ENCODE data around the gene PTPRN2. TPM values are rescaled to one million over a fixed set of nuclear protein-coding genes. Genes with fewer than 3 reads are reported as not detected.

The PTPRN2 gene
- polyA plus RNA-seq, 4 donors, result 1.6 to 11.7 (median 4.0) TPM

GRCh38 chr7:157693521-157694375, 893.9 kb downstream of the PTPRN2 start:
- H3K27me3 ChIP-seq (ENCODE audit: control insufficient read depth in 3 of 3, insufficient read depth in 3 of 3, low read length in 3 of 3), result peaks cover 23 to 44% (median 23%) of the 10 kb centered on the region in 3 donors
- no peak overlapping the region for H3K27ac ChIP-seq (ENCODE audit: low read depth in 1 of 3, low read length in 2 of 3)
- no peak for DNase-seq
- WGBS, 3 donors, result 4 to 17% (median 7%) methylated on average over 38 to 64 of the region's 64 CpGs
- FAIRE-seq, result no peak
- H3K9me3 ChIP-seq (ENCODE audit: control insufficient read depth in 2 of 2, insufficient read depth in 1 of 2, low read depth in 1 of 2, low read length in 1 of 2), result no peaks in the 10 kb centered on the region
- H3K4me3 ChIP-seq (ENCODE audit: low read depth in 1 of 3, low read length in 3 of 3), result no peak overlapping the region
- H3K36me3 ChIP-seq (ENCODE audit: control insufficient read depth in 3 of 3, insufficient read depth in 2 of 3, low read depth in 1 of 3, low read length in 3 of 3), result no peaks in the 10 kb centered on the region
- peaks cover 0 to 2% (median 0%) of the 10 kb centered on the region in 3 donors for H3K4me1 ChIP-seq (ENCODE audit: control insufficient read depth in 3 of 3, insufficient read depth in 2 of 3, low read depth in 1 of 3, low read length in 2 of 3)

DNA sequence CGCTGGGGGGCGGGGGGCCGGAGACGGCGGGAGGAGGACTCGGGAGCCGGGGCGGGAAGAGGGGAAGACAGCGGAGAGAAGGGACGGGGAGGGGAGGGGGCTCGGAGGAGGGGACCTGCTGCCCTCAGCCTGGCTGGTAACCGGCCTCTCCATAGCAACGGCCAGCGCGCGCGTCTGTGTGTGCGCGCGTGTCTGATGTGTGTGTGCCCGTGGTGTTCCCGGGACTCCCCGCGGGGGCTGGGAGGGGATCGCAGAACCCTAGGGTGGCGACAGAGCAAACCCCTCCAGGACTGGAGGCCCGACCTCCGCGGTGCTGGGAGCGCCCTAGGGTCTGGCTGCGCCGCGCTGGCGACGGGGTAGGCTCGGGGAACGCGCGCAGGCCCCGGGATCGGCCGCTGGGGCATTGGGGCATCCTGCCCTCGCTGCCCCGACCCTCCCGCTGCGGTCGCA, 894.5 kb downstream of the PTPRN2 start:
- H3K9me3 ChIP-seq (ENCODE audit: control insufficient read depth in 2 of 2, insufficient read depth in 1 of 2, low read depth in 1 of 2, low read length in 1 of 2), result no peaks in the 10 kb centered on the region
- no peaks in the 10 kb centered on the region for H3K36me3 ChIP-seq (ENCODE audit: control insufficient read depth in 3 of 3, insufficient read depth in 2 of 3, low read depth in 1 of 3, low read length in 3 of 3)
- H3K4me1 ChIP-seq (ENCODE audit: control insufficient read depth in 3 of 3, insufficient read depth in 2 of 3, low read depth in 1 of 3, low read length in 2 of 3), result peaks cover 0 to 2% (median 0%) of the 10 kb centered on the region in 3 donors
- no peak overlapping the region for H3K4me3 ChIP-seq (ENCODE audit: low read depth in 1 of 3, low read length in 3 of 3)
- DNase-seq, result no peak
- no peak overlapping the region for H3K27ac ChIP-seq (ENCODE audit: low read depth in 1 of 3, low read length in 2 of 3)
- WGBS, 3 donors, result 3 to 15% (median 8%) methylated on average over 37 to 47 of the region's 47 CpGs
- peaks cover 26 to 51% (median 28%) of the 10 kb centered on the region in 3 donors for H3K27me3 ChIP-seq (ENCODE audit: control insufficient read depth in 3 of 3, insufficient read depth in 3 of 3, low read length in 3 of 3)
- FAIRE-seq, result no peak

GRCh38 chr7:157692460-157693011, 895.1 kb downstream of the PTPRN2 start:
- Histone ChIP-seq H3K36me3 (ENCODE audit: control insufficient read depth in 3 of 3, insufficient read depth in 2 of 3, low read depth in 1 of 3, low read length in 3 of 3) (no peaks in the 10 kb centered on the region), H3K27ac (ENCODE audit: low read depth in 1 of 3, low read length in 2 of 3) (no peak overlapping the region), H3K4me3 (ENCODE audit: low read depth in 1 of 3, low read length in 3 of 3) (no peak overlapping the region), H3K9me3 (ENCODE audit: control insufficient read depth in 2 of 2, insufficient read depth in 1 of 2, low read depth in 1 of 2, low read length in 1 of 2) (no peaks in the 10 kb centered on the region), H3K27me3 (ENCODE audit: control insufficient read depth in 3 of 3, insufficient read depth in 3 of 3, low read length in 3 of 3) (peaks cover 26 to 55% (median 28%) of the 10 kb centered on the region in 3 donors), H3K4me1 (ENCODE audit: control insufficient read depth in 3 of 3, insufficient read depth in 2 of 3, low read depth in 1 of 3, low read length in 2 of 3) (peaks cover 0 to 2% (median 0%) of the 10 kb centered on the region in 3 donors)
- DNase-seq (no peak), FAIRE-seq (no peak)
- 8 to 14% (median 11%) methylated on average over 38 to 44 of the region's 44 CpGs for WGBS, 3 donors

- Histone ChIP-seq H3K27ac (ENCODE audit: low read depth in 1 of 3, low read length in 2 of 3) (no peak overlapping the region), H3K4me3 (ENCODE audit: low read depth in 1 of 3, low read length in 3 of 3) (peak overlapping the region in 1 of 3 donors; percentile 14), H3K4me1 (ENCODE audit: control insufficient read depth in 3 of 3, insufficient read depth in 2 of 3, low read depth in 1 of 3, low read length in 2 of 3) (peaks cover 0 to 2% (median 0%) of the 10 kb centered on the region in 3 donors), H3K27me3 (ENCODE audit: control insufficient read depth in 3 of 3, insufficient read depth in 3 of 3, low read length in 3 of 3) (peaks cover 26 to 60% (median 32%) of the 10 kb centered on the region in 3 donors), H3K36me3 (ENCODE audit: control insufficient read depth in 3 of 3, insufficient read depth in 2 of 3, low read depth in 1 of 3, low read length in 3 of 3) (no peaks in the 10 kb centered on the region), H3K9me3 (ENCODE audit: control insufficient read depth in 2 of 2, insufficient read depth in 1 of 2, low read depth in 1 of 2, low read length in 1 of 2) (no peaks in the 10 kb centered on the region)
- FAIRE-seq, result no peak
- DNase-seq, result no peak
- 4 to 7% (median 6%) methylated on average over 39 to 64 of the region's 64 CpGs for WGBS, 3 donors
These were observed 895.8 kb downstream of the PTPRN2 start for GRCh38 chr7:157691586-157692459.

DNA sequence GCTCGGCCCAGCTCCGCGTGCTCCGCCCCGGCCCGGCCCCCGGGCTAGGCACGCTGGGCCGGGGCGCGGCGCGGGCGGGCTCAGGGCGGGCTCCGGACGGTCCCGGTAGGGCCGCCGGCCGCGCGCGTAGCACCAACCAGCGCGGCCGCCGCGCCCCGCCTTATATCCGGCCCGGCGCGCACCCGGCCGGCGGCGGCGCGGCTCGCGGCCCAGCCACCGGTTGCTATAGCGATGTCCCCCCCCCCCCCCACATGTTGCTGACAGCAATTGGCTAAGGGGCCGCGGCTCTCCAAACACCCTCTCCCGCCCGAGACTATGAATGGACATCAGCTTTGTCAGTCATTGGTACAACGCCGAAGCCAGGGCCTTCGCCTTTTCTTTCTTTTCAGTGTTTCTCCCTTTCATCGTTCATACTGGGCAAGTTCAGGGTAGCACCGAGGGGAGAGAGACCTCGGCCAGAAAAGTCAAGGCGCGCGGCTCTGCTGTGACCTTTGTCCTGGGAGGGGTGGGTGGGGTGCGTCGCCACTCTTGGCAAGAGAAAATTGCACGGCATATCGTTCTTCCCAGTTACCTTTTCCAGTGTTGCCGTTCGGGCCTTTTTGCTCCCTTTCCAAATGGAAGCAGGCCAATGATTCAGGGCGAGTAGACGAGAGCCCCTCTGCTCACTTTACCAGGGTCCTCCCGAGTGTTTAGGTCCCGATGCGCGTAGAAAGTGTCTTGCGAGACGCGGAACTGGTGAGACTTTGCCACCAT, 896.6 kb downstream of the PTPRN2 start:
- peaks cover 26 to 69% (median 38%) of the 10 kb centered on the region in 3 donors for H3K27me3 ChIP-seq (ENCODE audit: control insufficient read depth in 3 of 3, insufficient read depth in 3 of 3, low read length in 3 of 3)
- H3K36me3 ChIP-seq (ENCODE audit: control insufficient read depth in 3 of 3, insufficient read depth in 2 of 3, low read depth in 1 of 3, low read length in 3 of 3), result no peaks in the 10 kb centered on the region
- no peak overlapping the region for H3K27ac ChIP-seq (ENCODE audit: low read depth in 1 of 3, low read length in 2 of 3)
- peaks cover 0 to 2% (median 0%) of the 10 kb centered on the region in 3 donors for H3K4me1 ChIP-seq (ENCODE audit: control insufficient read depth in 3 of 3, insufficient read depth in 2 of 3, low read depth in 1 of 3, low read length in 2 of 3)
- 1 to 2% (median 2%) methylated on average over 25 to 72 of the region's 72 CpGs for WGBS, 3 donors
- FAIRE-seq, result no peak
- DNase-seq, result peak; percentile 21 to 47
- H3K4me3 ChIP-seq (ENCODE audit: low read depth in 1 of 3, low read length in 3 of 3), result peak overlapping the region in 2 of 3 donors; percentile 30 to 40
- H3K9me3 ChIP-seq (ENCODE audit: control insufficient read depth in 2 of 2, insufficient read depth in 1 of 2, low read depth in 1 of 2, low read length in 1 of 2), result no peaks in the 10 kb centered on the region

DNA sequence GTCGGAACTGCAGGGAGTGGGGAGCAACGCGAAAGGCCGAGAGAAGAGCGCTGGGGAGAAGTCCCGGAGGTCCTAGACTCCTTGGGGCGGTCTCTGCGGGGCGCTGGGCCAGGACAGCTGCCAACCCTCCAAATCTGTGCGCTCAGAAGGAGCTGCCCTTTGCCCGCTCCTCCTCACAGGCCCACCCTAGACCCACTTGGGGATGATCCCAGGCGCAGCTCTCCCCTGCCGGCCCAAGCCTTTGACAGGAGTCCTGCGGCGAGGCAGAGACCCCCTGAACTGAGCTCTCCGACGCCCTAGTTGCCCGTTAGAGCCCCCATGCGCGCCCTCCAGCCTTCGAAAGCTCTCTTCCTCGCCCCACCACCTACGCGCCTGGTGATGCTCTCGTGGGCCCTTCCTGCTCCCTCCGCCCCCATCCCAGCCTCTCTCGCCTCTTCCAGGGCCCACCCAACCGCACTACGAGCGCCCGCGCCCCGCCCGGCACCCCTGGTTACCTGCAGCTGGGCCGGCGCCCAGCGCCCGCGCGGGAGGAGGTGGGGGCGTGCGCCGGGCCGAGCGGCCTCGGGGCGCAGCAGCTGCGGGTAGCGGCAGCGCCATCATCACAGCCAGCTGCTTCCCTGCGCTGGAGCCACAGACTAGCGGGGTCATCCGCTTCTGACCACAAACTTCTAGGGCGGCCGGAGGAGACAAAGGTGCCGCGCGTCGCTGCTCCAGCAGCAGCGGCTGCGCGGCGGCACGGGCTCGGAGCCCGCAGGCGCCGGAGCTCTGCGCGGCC, 897.4 kb downstream of the PTPRN2 start:
- no peaks in the 10 kb centered on the region for H3K9me3 ChIP-seq (ENCODE audit: control insufficient read depth in 2 of 2, insufficient read depth in 1 of 2, low read depth in 1 of 2, low read length in 1 of 2)
- FAIRE-seq, result no peak
- H3K4me1 ChIP-seq (ENCODE audit: control insufficient read depth in 3 of 3, insufficient read depth in 2 of 3, low read depth in 1 of 3, low read length in 2 of 3), result peaks cover 0 to 2% (median 0%) of the 10 kb centered on the region in 3 donors
- peak overlapping the region in 2 of 3 donors; percentile 30 to 40 for H3K4me3 ChIP-seq (ENCODE audit: low read depth in 1 of 3, low read length in 3 of 3)
- peak in 1 of 2 donors; percentile 29 for DNase-seq
- H3K27ac ChIP-seq (ENCODE audit: low read depth in 1 of 3, low read length in 2 of 3), result no peak overlapping the region
- no peaks in the 10 kb centered on the region for H3K36me3 ChIP-seq (ENCODE audit: control insufficient read depth in 3 of 3, insufficient read depth in 2 of 3, low read depth in 1 of 3, low read length in 3 of 3)
- H3K27me3 ChIP-seq (ENCODE audit: control insufficient read depth in 3 of 3, insufficient read depth in 3 of 3, low read length in 3 of 3), result peaks cover 31 to 74% (median 44%) of the 10 kb centered on the region in 3 donors
- 2 to 3% (median 3%) methylated on average over 50 to 70 of the region's 70 CpGs for WGBS, 3 donors

DNA sequence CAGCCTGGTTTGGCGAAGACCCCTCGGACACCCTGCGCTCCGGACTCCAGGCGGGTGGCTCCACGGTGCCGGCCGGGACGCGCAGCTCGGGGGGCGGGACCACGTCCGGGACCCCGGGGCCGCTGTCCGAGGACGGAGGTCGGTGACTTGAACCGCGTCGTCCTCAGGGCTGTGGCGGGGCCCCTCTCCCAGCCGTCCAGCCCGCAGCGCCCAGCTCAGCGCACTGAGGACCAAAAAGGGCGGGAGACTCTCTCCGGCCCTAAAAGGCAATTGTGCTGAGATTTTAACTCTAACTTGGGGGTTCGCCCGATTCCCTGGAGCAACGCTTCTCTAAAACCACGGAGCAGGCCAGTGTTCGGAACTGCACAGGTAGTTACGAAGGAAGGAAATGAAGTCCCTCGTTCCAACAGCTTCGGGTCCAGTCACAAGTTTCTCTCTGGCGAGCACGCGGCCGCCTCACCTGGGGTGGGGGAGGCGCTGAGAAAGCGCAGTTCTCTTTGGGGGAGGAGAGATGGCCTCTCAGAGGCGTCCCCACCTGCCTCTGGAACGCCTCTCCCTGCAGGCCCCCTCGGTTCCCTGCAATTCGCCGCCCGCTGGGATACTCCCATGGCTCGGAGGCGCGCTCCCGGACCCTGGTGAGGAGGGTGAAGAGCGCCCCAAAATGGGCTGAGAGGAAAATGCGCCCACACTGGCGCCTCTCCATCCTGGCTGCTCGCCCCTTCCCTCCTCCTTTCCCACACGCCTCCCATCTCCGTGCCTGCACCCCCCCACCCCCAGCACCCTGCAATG, 898.2 kb downstream of the PTPRN2 start:
- Histone ChIP-seq H3K4me1 (ENCODE audit: control insufficient read depth in 3 of 3, insufficient read depth in 2 of 3, low read depth in 1 of 3, low read length in 2 of 3) (peaks cover 0 to 2% (median 0%) of the 10 kb centered on the region in 3 donors), H3K27ac (ENCODE audit: low read depth in 1 of 3, low read length in 2 of 3) (no peak overlapping the region), H3K9me3 (ENCODE audit: control insufficient read depth in 2 of 2, insufficient read depth in 1 of 2, low read depth in 1 of 2, low read length in 1 of 2) (no peaks in the 10 kb centered on the region), H3K36me3 (ENCODE audit: control insufficient read depth in 3 of 3, insufficient read depth in 2 of 3, low read depth in 1 of 3, low read length in 3 of 3) (no peaks in the 10 kb centered on the region), H3K27me3 (ENCODE audit: control insufficient read depth in 3 of 3, insufficient read depth in 3 of 3, low read length in 3 of 3) (peaks cover 39 to 74% (median 44%) of the 10 kb centered on the region in 3 donors), H3K4me3 (ENCODE audit: low read depth in 1 of 3, low read length in 3 of 3) (no peak overlapping the region)
- no peak for DNase-seq
- no peak for FAIRE-seq
- 5 to 14% (median 7%) methylated on average over 55 to 59 of the region's 59 CpGs for whole genome bisulfite sequencing, 3 donors
